Hypothalamus (tissue), 51 donors: ENCODE measurements around the gene PRDM1.

ENCODE experiments used
- DNase-seq, 51 donors: peaks; one replicate each; lab custom pipeline; 2025; lab: John Stamatoyannopoulos, UW

The PRDM1 gene

DNA sequence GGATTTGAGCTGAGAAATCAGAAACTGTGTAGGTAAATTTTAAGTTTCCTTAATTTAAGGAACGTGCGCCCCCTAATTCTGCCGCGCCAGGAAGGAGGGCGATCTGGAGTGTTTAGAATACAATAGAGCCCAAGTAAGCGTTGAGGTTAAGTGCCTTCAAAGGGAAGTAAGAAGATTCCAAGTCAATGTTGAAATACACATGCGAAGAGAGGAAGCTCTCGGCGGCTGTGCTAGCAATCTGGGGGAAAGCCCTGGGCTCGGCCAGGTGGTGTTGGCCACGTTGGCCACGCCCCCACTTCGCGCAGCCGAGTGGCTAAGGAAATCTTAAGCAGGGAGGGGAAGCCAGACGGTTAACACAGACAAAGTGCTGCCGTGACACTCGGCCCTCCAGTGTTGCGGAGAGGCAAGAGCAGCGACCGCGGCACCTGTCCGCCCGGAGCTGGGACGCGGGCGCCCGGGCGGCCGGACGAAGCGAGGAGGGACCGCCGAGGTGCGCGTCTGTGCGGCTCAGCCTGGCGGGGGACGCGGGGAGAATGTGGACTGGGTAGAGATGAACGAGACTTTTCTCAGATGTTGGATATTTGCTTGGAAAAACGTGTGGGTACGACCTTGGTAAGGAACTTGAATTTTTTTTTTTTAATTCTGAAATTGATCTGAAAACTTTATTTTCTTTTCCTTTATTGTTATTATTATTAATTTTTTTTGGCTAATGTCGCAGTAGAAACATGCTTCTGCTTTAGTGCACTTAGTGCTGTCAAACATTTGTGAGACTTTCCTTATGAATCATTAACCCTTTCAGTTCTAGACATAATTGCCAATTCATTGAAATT is at the start of gene PRDM1:
Gene PRDM1 (plus strand): TSS at position 353 of the 830 bp plus-strand sequence. CDS start 218 bp downstream, at position 571.
- DNase-seq = peak in 30 of 51 donors; percentile 4 to 61 (median 30)

- DNase-seq = no peak
Observed at GRCh38 chr6:106037060-106037459, 49.1 kb upstream of the PRDM1 start.

- DNase-seq = no peak
Observed at GRCh38 chr6:106039897-106040592, 46.1 kb upstream of the PRDM1 start.

GRCh38 chr6:106044151-106044550 is 42.0 kb upstream of the PRDM1 start:
- DNase-seq = no peak

GRCh38 chr6:106045077-106045476 is 41.1 kb upstream of the PRDM1 start:
- DNase-seq = no peak

DNA sequence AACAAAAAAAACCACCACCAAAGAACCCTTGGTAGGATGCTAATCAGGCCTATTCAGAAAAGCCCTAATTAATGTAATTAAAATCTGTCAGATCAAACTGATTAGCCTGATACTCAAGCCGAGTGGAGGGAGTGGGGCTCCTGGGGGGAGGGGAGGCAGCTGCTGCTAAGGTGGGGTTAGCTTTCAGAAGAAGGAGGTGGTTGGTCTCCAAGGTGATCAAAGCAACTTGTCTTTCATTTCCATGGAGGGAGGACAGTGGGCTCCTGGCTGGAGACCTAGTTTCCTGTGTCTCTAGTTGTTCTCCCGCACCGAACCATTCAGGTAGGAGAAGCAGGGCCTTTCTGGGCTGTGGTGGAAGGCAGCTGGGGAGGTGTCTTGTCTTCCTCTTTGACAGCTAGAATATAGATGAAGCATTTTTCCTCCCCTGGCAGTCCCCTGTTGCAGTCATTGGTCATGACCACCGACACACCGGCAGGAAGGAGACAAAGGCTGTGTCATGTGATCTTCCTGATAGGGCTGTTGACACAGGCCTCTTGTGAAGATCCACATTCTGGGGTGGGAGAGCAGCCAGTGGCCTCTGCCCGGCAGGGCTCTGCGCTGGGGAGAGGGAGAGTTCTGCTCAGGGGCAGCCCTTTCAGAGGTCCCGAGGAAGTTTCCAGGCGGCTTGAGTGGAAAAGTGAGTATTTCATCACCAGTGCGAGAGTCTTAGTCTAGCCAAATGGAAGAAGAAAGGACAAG is 39.9 kb upstream of the PRDM1 start:
- DNase-seq = peak in 1 of 51 donors; percentile 2

DNA sequence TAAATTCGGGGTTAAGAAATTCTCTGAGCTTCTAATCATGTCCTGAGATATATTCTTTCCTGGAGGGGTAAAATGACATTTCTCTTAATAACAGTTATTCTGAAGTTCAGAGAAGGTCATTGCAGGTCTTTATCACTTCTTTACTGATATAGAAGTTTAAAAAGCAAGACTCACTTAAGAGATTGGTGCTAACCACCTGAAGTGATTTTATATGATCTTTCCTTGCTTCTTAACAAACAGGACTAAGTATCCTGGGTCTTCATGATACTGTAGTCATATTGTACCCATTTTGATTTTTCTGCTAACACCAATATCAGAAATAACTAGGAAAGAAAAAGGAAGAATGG is 39.3 kb upstream of the PRDM1 start:
- DNase-seq = no peak

DNA sequence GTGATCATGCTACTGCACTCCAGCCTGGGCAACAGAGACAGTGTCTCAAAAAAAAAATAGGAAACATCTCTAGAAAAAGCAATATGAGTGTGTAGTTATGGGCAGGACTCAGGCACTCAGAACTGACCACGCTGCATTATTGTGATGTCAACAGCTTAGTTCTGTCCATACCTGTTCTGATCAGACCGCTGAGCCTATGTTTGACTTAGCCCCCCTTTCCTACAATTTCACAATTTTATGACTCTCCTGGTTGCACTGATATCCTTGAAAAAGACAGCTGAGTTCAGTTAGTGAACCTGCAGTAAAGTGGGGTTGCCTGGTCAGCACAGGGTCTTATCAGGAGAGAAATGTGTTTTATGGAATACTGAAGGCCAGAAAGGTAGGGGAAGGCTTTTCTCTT is 37.8 kb upstream of the PRDM1 start:
- DNase-seq = no peak

GRCh38 chr6:106050538-106050937 is 35.6 kb upstream of the PRDM1 start:
- DNase-seq = no peak

DNA sequence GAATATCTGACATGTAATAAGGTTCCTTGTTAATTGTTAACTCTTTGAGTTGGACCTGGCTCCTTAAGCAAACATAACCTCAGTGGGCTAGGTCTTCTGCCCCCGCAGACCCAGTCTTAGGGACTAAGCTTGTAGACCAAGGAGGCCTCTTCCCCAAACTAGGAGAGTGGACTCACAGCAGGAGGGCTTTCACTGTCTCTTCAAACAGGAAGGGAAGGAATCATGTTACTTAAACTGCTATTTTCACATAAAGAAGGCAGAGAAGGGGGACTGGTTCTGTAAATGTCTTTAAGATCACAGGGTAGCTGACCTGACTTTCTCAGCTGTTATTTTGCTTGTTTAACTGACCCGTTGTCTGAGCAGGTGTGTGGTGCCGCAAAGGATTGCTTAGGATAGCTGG is 34.9 kb upstream of the PRDM1 start:
- no peak for DNase-seq

GRCh38 chr6:106053484-106054205 is 32.5 kb upstream of the PRDM1 start:
- DNase-seq = no peak

DNA sequence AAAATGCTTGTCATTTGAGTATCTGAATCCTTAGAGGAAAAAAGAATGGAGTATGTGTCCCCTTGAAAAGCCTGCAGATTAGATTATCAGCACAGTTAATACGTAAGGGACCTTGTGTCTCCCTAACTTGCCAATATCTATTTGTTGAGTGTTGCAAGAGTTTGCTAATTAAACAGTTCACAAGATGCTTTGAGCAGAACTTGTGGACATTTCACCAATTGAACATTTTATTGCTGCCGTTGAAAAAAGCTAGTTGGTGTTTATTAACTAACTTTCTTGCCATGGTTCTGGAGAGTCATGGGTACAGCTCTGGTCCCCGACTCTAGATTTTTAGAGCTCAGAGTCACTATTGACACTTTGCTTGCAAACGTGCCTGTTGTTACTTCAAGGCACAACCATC is 30.6 kb upstream of the PRDM1 start:
- no peak for DNase-seq

GRCh38 chr6:106056060-106056745 is 29.9 kb upstream of the PRDM1 start:
- no peak for DNase-seq

DNA sequence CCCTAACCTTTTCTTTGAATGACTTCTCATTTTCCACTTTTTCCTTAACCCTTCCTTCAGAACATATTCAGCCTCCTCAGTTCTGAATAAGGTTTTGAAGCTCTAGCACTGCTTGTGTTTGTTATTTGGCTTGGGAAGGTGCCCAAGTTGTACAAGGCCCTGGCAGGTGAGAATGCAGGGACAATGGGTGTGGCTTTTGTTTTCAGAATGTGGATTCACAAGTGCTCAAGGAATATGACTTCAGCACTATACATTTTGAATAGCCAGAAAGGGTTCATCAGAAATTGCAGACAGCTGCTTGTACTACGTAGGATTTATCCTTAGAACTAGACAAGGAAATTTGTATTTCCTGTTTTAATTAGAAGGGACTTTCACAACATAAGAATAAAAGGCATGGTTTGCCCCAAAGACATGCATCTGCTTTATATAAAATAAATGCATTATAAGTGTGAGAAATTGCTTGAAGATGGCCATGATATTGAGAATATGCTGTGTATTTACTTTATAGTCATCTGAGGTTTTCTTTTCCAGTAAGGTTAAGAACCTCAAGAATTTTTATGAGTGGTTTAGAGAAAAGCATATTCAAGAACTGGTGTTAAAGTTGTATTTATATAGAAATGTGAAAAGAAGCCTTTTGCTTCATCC is 29.3 kb upstream of the PRDM1 start:
- no peak for DNase-seq

GRCh38 chr6:106059331-106059730 is 26.8 kb upstream of the PRDM1 start:
- no peak for DNase-seq

GRCh38 chr6:106060167-106060566 is 26.0 kb upstream of the PRDM1 start:
- DNase-seq = no peak

- no peak for DNase-seq
Observed at GRCh38 chr6:106063448-106063850, 22.7 kb upstream of the PRDM1 start.

- DNase-seq = no peak
Observed at GRCh38 chr6:106064142-106064541, 22.0 kb upstream of the PRDM1 start.

- no peak for DNase-seq
Observed at GRCh38 chr6:106064756-106065155, 21.4 kb upstream of the PRDM1 start.

DNA sequence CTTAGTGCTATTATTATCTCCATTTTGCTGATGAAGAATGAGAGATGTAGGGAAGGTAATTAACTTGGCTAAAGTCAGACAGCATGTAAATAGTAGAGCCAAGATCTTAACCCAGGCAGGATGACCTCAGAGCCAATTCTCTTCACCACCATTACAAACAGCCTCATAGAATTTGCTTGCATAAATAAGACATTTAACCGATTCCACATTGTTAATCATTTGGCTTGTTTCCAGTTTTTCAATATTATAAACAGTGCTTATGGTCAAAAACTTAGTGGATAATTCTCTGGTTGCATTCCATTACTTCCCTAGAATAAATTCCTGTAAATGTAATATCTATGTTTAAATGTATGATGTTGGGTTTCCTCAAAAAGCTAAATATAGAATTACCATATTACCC is 19.1 kb upstream of the PRDM1 start:
- DNase-seq = no peak
